Measurements from ENCODE around the gene AKT3.
A peak's percentile ranks its signal among the peaks of the same experiment; 100 is the strongest.
"Not testable (repeated sequence)": the region's sequence is repeated elsewhere in the genome, so short reads cannot be mapped to it uniquely, and the experiment has no call there.

AKT3 gene

GRCh38 chr1:243841507-243841906, 8.5 kb downstream of the AKT3 start:
- DNase-seq: no peak

GRCh38 chr1:243837907-243838535, 12.0 kb downstream of the AKT3 start:
- peak; percentile 39 for DNase-seq

GRCh38 chr1:243834130-243834529, 15.9 kb downstream of the AKT3 start:
- no peak for DNase-seq

- no peak for DNase-seq
Observed at GRCh38 chr1:243831463-243831862, 18.6 kb downstream of the AKT3 start.

- no peak for DNase-seq
Observed at GRCh38 chr1:243827206-243827605, 22.8 kb downstream of the AKT3 start.

- DNase-seq: not testable (repeated sequence)
Observed at GRCh38 chr1:243824907-243825306, 25.1 kb downstream of the AKT3 start.

GRCh38 chr1:243821177-243821680, 28.8 kb downstream of the AKT3 start:
- DNase-seq: no peak

GRCh38 chr1:243819438-243819839, 30.6 kb downstream of the AKT3 start:
- no peak for DNase-seq

GRCh38 chr1:243818978-243819377, 31.1 kb downstream of the AKT3 start:
- no peak for DNase-seq

GRCh38 chr1:243814718-243815117, 35.3 kb downstream of the AKT3 start:
- DNase-seq: no peak

- peak; percentile 28 for DNase-seq
Observed at GRCh38 chr1:243807346-243807745, 42.7 kb downstream of the AKT3 start.

- DNase-seq: no peak
Observed at GRCh38 chr1:243806310-243806709, 43.7 kb downstream of the AKT3 start.

- DNase-seq: no peak
Observed at GRCh38 chr1:243802736-243803135, 47.3 kb downstream of the AKT3 start.

GRCh38 chr1:243801378-243801777, 48.7 kb downstream of the AKT3 start:
- no peak for DNase-seq

GRCh38 chr1:243799908-243800307, 50.1 kb downstream of the AKT3 start:
- no peak for DNase-seq

- DNase-seq: no peak
Observed at GRCh38 chr1:243798726-243799125, 51.3 kb downstream of the AKT3 start.

- DNase-seq: no peak
Observed at GRCh38 chr1:243796016-243796415, 54.0 kb downstream of the AKT3 start.

- DNase-seq: no peak
Observed at GRCh38 chr1:243793298-243793697, 56.7 kb downstream of the AKT3 start.

GRCh38 chr1:243792891-243793290, 57.2 kb downstream of the AKT3 start:
- DNase-seq: no peak

GRCh38 chr1:243792401-243792800, 57.6 kb downstream of the AKT3 start:
- no peak for DNase-seq

- DNase-seq: no peak
Observed at GRCh38 chr1:243791586-243792267, 58.3 kb downstream of the AKT3 start.

- no peak for DNase-seq
Observed at GRCh38 chr1:243790404-243790803, 59.6 kb downstream of the AKT3 start.

GRCh38 chr1:243786531-243786930, 63.5 kb downstream of the AKT3 start:
- no peak for DNase-seq

- no peak for DNase-seq
Observed at GRCh38 chr1:243784506-243784905, 65.5 kb downstream of the AKT3 start.

- DNase-seq: no peak
Observed at GRCh38 chr1:243783714-243784113, 66.3 kb downstream of the AKT3 start.
